Transverse colon (tissue), 4 donors: ENCODE measurements around the gene SPG11. TPM values are rescaled to one million over a fixed set of nuclear protein-coding genes. Genes with fewer than 3 reads are reported as not detected.
"Not testable (repeated sequence)": the region's sequence is repeated elsewhere in the genome, so short reads cannot be mapped to it uniquely, and the experiment has no call there.

ENCODE experiments used
- DNase-seq: peaks from one replicate; pipeline ENCODE4 v3.0.0-alpha.2; 2019
- H3K27ac ChIP-seq, 4 donors: fragments of 200-600 bp; sonication (generic); 2 replicates each; pipeline ENCODE4 v1.5.1; 2016 to 2018; ENCODE audit warnings: inconsistent platforms in 4 of 4
- H3K27me3 ChIP-seq: fragments of 200-600 bp; sonication (generic); 2 replicates; pipeline ENCODE4 v1.5.1; 2017; ENCODE audit warnings: inconsistent platforms
- H3K36me3 ChIP-seq, 4 donors: fragments of 200-600 bp; sonication (generic); 2 replicates each; pipeline ENCODE4 v1.5.1; 2017 to 2019; ENCODE audit warnings: inconsistent platforms in 4 of 4
- H3K4me1 ChIP-seq, 4 donors: fragments of 200-600 bp; sonication (generic); 2 replicates each; pipeline ENCODE4 v1.5.1; 2017 to 2020; ENCODE audit warnings: inconsistent platforms in 4 of 4
- H3K4me3 ChIP-seq, 4 donors: fragments of 200-600 bp; sonication (generic); 1 replicate in 1 of 4; 2 replicates in 3 of 4; pipeline versions ENCODE4 v1.5.1 to v1.6.1; 2017 to 2019; ENCODE audit warnings: inconsistent platforms in 4 of 4
- H3K9me3 ChIP-seq, 2 donors: fragments of 200-600 bp; sonication (generic); 2 replicates each; pipeline ENCODE4 v1.5.1; 2017 to 2019; ENCODE audit warnings: inconsistent platforms in 2 of 2
- EP300 ChIP-seq: sonication (generic); formaldehyde crosslinking; IDR thresholded peaks from one replicate; pipeline ENCODE4 v1.6.1; 2017; ENCODE audit warnings: antibody characterized with exemption, low read depth
- POLR2A ChIP-seq: fragments of 450-650 bp; IDR thresholded peaks from one replicate; pipeline ENCODE4 v1.6.1; 2016; ENCODE audit warnings: antibody characterized with exemption, mild to moderate bottlenecking, moderate library complexity
- POLR2AphosphoS5 ChIP-seq, 3 donors: sonication (generic); formaldehyde crosslinking; IDR thresholded peaks; one replicate each; pipeline ENCODE4 v1.6.1; 2016; ENCODE audit warnings: antibody characterized with exemption in 3 of 3
- WGBS, 2 donors: methylation state at CpG; one replicate each; pipeline ENCODE4 v1.1.5; 2018; ENCODE audit warnings: low coverage in 1 of 2; 5-methylcytosine and 5-hydroxymethylcytosine counted together
- in situ Hi-C, 4 donors: fragments of 200-750 bp; cut with MboI; loops; one replicate each; pipeline versions ENCODE4 v1.15.0 to v1.15.1; 2017; ENCODE audit warnings: low sequenced_read_pairs in 3 of 4, low pct_ligation_motif_present in 1 of 4, low pct_unique_long_range_greater_than_20kb in 1 of 4
- intact Hi-C: fragments of 100-400 bp; cut with DNase I; formaldehyde crosslinking; loops from one replicate; pipeline ENCODE4 v1.15.1; 2023; ENCODE audit warnings: low total_unique reads
- total RNA-seq, 4 donors: library from RNA; depleted of rRNA; stranded (reverse); fragments of >200 nt; gene quantifications; one replicate each; pipeline ENCODE4 v1.1.0, GENCODE V29; 2016
- TF ChIP-seq, protein P1 (sequence below), 5 experiments: fragments of 200-600 bp in 3 of 5; fragments of 450-650 bp in 2 of 5; sonication (generic) in 3 of 5; IDR thresholded peaks; 1 replicate in 2 of 5; 2 replicates in 3 of 5; pipeline ENCODE4 v1.5.1; 2016 to 2017; ENCODE audit warnings: antibody characterized with exemption in 5 of 5, inconsistent platforms in 3 of 5, mild to moderate bottlenecking in 2 of 5, moderate library complexity in 1 of 5

Gene SPG11
- total RNA-seq, 4 donors from 2014 or later: 79.7 to 149 (median 103) TPM

DNA sequence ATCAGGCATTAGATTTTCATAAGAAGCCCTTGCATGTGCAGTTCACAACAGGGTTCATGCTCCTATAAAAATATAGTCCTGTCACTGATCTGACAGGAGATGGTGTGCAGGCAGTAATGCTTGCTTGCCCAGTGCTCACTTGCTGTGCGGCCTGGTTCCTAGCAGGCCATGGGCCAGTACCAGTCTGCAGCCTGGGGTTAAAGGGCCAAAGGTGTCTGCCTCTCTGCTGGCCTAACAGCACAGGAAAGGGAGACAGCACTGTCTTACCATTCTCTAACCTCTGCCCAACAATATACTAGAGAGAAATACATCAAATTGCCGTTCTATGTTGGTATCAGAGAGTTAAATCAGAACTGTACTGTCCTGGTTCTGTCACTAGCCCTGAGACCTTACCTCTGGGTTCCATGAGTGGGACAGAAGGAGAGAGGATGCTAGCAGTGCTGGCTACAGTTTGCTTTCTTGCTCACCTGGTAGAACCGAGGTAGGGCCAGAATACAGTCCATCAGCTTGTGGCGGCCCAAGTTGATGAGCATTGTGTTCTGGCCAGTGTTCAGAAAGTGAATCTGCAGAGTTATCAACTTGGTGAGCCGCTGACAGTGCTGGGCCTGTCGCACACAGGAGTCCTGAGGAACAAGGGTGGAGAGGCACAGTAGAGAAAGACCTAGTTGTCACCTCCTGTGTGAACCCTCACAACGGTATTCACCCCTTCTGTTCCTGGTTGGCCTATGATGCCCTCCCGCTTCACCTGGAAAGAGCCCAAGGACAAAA, 97.9 kb downstream of the SPG11 start:
- in situ Hi-C loops: no loop called here
- no peak for TF ChIP-seq POLR2A
- TF ChIP-seq, protein P1, sequence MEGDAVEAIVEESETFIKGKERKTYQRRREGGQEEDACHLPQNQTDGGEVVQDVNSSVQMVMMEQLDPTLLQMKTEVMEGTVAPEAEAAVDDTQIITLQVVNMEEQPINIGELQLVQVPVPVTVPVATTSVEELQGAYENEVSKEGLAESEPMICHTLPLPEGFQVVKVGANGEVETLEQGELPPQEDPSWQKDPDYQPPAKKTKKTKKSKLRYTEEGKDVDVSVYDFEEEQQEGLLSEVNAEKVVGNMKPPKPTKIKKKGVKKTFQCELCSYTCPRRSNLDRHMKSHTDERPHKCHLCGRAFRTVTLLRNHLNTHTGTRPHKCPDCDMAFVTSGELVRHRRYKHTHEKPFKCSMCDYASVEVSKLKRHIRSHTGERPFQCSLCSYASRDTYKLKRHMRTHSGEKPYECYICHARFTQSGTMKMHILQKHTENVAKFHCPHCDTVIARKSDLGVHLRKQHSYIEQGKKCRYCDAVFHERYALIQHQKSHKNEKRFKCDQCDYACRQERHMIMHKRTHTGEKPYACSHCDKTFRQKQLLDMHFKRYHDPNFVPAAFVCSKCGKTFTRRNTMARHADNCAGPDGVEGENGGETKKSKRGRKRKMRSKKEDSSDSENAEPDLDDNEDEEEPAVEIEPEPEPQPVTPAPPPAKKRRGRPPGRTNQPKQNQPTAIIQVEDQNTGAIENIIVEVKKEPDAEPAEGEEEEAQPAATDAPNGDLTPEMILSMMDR (IDR thresholded peaks at IDR 0.05): no peak
- TF ChIP-seq EP300: no peak
- TF ChIP-seq POLR2AphosphoS5 (IDR thresholded peaks at IDR 0.05): no peak
- 99 to 100% methylated on average over 7 to 8 of the region's 8 CpGs for WGBS, 2 donors
- Histone ChIP-seq H3K36me3 (peaks cover 2 to 84% (median 36%) of the 10 kb centered on the region in 4 donors), H3K27me3 (no peaks in the 10 kb centered on the region), H3K4me1 (no peaks in the 10 kb centered on the region), H3K9me3 (no peaks in the 10 kb centered on the region), H3K4me3 (no peak overlapping the region), H3K27ac (no peak overlapping the region)
- DNase-seq: no peak
- intact Hi-C loops: no loop called here

DNA sequence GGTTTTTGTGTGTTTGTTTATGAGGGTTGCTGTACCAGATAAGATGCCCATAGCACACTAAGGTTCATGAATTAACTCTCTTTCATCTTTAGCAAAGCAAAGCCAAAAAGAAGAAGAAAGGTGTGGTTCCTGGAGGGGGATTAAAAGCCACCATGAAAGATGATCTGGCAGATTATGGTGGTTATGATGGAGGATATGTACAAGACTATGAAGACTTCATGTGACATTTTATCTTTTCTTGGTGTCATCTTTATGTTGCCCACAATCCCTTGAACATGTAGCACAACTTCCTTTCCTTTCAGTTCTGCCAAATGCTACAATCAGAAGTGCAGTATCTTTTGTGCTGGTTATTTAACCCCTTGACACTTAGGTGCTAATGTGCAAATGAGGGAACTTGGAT, 102.5 kb downstream of the SPG11 start:
- H3K36me3 ChIP-seq: peaks cover 2 to 80% (median 40%) of the 10 kb centered on the region in 4 donors
- in situ Hi-C loops, intact Hi-C loops, DNase-seq, H3K4me1 ChIP-seq, H3K27me3 ChIP-seq, H3K9me3 ChIP-seq, H3K27ac ChIP-seq, H3K4me3 ChIP-seq: not testable (repeated sequence)

DNA sequence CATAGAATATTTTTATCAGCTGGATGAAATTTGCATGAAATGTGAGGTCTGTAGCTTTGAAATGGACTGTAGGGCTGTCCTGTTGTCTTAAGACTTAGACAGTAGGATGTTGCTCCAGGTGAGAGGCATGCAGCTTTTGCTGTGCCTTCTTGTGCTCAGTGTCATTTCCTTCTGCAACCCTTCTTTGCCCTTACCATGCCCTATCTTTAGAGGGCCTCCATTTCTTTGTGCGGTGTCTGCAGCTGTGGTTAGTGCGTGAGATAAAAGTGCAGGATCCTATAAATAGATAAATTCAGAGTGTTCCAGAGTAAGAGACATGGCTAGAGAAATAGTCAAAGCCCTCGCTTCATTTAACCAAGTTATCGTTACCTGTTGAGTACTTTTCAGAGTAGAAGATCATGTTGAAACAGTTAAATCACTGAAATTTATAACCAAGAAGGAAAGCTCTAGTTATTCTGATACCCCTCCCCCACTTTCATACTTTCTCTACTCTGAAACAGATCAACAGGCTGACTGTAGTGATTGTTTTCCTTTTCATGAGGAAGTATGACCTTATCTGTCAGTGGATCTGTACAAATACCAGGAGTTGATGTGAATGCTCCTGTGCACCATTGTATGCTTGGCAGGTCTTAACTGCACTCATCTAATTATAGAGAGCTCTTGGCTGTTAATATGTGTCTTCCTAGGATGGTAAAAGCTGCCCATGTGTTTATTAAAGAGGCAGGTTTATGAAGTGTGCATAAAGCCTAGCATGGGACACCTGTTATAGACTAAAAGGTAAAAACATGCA, 108.3 kb downstream of the SPG11 start:
- 87 to 92% methylated on average over 4 of the region's 4 CpGs for WGBS, 2 donors
- peaks cover 0 to 70% (median 36%) of the 10 kb centered on the region in 4 donors for H3K36me3 ChIP-seq

DNA sequence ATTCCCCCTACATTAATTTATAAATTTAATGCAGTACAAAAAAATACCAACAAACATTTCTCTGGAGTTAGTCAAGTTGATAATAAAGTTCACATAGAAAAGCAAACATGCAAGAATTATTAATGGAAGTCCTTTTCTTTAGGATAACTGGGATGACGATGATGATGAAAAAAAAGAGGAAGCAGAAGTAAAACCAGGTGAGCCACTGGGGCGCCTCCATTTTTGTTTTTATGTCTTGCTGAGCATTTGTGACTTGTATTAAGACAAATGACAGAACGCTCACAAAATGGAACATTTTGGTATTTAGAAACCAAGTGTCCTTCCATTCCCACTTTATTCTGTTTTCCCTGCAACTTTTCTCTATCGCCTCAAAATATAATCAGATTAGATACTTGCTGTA, 112.7 kb downstream of the SPG11 start:
- Histone ChIP-seq H3K4me3 (no peak overlapping the region), H3K27me3 (no peaks in the 10 kb centered on the region), H3K9me3 (no peaks in the 10 kb centered on the region), H3K4me1 (peaks cover 0 to 8% (median 4%) of the 10 kb centered on the region in 4 donors), H3K36me3 (peaks cover 0 to 41% (median 20%) of the 10 kb centered on the region in 4 donors), H3K27ac (no peak overlapping the region)
- no peak for DNase-seq
- TF ChIP-seq POLR2A (no peak), EP300 (no peak), POLR2AphosphoS5 (IDR thresholded peaks at IDR 0.05) (no peak)
- TF ChIP-seq, protein P1 (IDR thresholded peaks at IDR 0.05): no peak
- WGBS, 2 donors: 90% methylated on average over 4 of the region's 4 CpGs
- intact Hi-C loops: no loop called here
- in situ Hi-C loops: no loop called here

More for the DNA sequence above, 108.3 kb downstream of the SPG11 start:
- Histone ChIP-seq H3K27me3 (no peaks in the 10 kb centered on the region), H3K9me3 (no peaks in the 10 kb centered on the region), H3K27ac (no peak overlapping the region), H3K4me1 (no peaks in the 10 kb centered on the region), H3K4me3 (no peak overlapping the region)
- in situ Hi-C loops: no loop called here
- no peak for DNase-seq
- intact Hi-C loops: no loop called here
- TF ChIP-seq, protein P1 (IDR thresholded peaks at IDR 0.05): no peak
- TF ChIP-seq EP300: no peak
- no peak for TF ChIP-seq POLR2A
